Measurements from ENCODE around the gene C1QTNF9B.

DNA sequence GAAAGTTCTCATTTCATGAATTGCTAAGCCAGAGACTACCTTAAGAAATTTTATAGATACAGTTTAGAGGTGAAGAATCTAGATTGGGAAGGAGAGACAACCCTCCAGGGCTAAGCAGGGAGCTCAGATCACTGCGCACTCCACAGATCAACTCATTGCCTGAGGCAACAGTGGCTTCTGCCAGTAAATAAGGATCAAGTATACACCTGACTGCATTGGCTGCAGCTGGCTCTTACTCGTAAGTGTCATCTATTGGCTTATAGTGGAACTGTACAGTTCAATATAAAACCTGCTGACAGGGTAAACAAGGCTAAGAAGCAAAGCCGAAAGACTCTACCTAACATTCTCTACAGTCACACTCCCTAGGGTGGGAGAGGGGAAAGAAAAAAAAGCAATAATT lies 18.0 kb upstream of the C1QTNF9B start:
- TF ChIP-seq MAX (IDR thresholded peaks at IDR 0.05), result no peak
- TF ChIP-seq CTCF (IDR thresholded peaks at IDR 0.05), result no peak
- TF ChIP-seq NPAS2 (CRISPR knock-in tag; IDR thresholded peaks at IDR 0.05; ENCODE audit: borderline replicate concordance), result no peak
- TF ChIP-seq, protein P1, sequence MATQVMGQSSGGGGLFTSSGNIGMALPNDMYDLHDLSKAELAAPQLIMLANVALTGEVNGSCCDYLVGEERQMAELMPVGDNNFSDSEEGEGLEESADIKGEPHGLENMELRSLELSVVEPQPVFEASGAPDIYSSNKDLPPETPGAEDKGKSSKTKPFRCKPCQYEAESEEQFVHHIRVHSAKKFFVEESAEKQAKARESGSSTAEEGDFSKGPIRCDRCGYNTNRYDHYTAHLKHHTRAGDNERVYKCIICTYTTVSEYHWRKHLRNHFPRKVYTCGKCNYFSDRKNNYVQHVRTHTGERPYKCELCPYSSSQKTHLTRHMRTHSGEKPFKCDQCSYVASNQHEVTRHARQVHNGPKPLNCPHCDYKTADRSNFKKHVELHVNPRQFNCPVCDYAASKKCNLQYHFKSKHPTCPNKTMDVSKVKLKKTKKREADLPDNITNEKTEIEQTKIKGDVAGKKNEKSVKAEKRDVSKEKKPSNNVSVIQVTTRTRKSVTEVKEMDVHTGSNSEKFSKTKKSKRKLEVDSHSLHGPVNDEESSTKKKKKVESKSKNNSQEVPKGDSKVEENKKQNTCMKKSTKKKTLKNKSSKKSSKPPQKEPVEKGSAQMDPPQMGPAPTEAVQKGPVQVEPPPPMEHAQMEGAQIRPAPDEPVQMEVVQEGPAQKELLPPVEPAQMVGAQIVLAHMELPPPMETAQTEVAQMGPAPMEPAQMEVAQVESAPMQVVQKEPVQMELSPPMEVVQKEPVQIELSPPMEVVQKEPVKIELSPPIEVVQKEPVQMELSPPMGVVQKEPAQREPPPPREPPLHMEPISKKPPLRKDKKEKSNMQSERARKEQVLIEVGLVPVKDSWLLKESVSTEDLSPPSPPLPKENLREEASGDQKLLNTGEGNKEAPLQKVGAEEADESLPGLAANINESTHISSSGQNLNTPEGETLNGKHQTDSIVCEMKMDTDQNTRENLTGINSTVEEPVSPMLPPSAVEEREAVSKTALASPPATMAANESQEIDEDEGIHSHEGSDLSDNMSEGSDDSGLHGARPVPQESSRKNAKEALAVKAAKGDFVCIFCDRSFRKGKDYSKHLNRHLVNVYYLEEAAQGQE (IDR thresholded peaks at IDR 0.05), result no peak
- no peak for TF ChIP-seq EP300 (IDR thresholded peaks at IDR 0.05)
- TF ChIP-seq PHF8 (IDR thresholded peaks at IDR 0.05; ENCODE audit: borderline replicate concordance, low read depth), result no peak
- TF ChIP-seq E2F6 (IDR thresholded peaks at IDR 0.05; ENCODE audit: borderline replicate concordance, low read depth), result no peak
- no peak for TF ChIP-seq MAFK (IDR thresholded peaks at IDR 0.05; ENCODE audit: partially characterized antibody)
- TF ChIP-seq POLR2A (IDR thresholded peaks at IDR 0.05; ENCODE audit: low read length), result no peak
- TF ChIP-seq JUNB (IDR thresholded peaks at IDR 0.05), result no peak
- TF ChIP-seq RCOR1 (IDR thresholded peaks at IDR 0.05; ENCODE audit: low read depth, low read length), result no peak
- no peak for TF ChIP-seq ZC3H11A (IDR thresholded peaks at IDR 0.05)
- TF ChIP-seq JUN (IDR thresholded peaks at IDR 0.05), result no peak
- TF ChIP-seq HEYL (CRISPR knock-in tag; IDR thresholded peaks at IDR 0.05), result no peak

Measured in A549 (cell line).